HepG2 (cell line): ENCODE results near the gene PARS2. TPM values are rescaled to one million over a fixed set of nuclear protein-coding genes. Genes with fewer than 3 reads are reported as not detected.

ENCODE experiments used
- ATAC-seq: fragments of 200-7000 bp; cut with Tn5 transposase; 3 replicates; pipeline ENCODE4 v1.9.1; 2020; ENCODE audit warnings: mild to moderate bottlenecking, moderate library complexity
- BruUV-seq: library from RNA; stranded (reverse); fragments of 400-500 nt; replicated peaks from 2 replicates; lab custom pipeline; 2021; lab: Mats Ljungman, UMichigan
- CTCF ChIA-PET: fragments of 300-600 bp; formaldehyde crosslinking; extraction: SDS; loops from one replicate; lab custom pipeline; 2021; ENCODE audit warnings: low total read pairs, inconsistent platforms, low intra/inter-chr PET ratio; lab: Yijun Ruan, JAX
- POLR2A ChIA-PET: fragments of 350-600 bp; sonication (Branson Sonifier 250); formaldehyde crosslinking; loops from one replicate; lab custom pipeline; 2020; ENCODE audit warnings: antibody characterized with exemption, inconsistent platforms; lab: Yijun Ruan, JAX
- DNase-seq: peaks from one replicate; pipeline ENCODE4 v3.0.0-alpha.2; 2015; ENCODE audit warnings: low spot score
- FAIRE-seq: peaks from 3 replicates; lab custom pipeline; 2011; peaks lifted over from hg19 to GRCh38; lab: Jason Lieb, UNC
- H2AFZ ChIP-seq: one replicate; pipeline ENCODE4 v1.6.1; 2011; ENCODE audit warnings: low read length, inconsistent platforms
- H3K27ac ChIP-seq: fragments of 300-600 bp; 3 replicates; pipeline ENCODE4 v1.8.0; 2011; ENCODE audit warnings: mixed run types, mild to moderate bottlenecking, mixed read lengths, low read length, inconsistent platforms; ENCODE audit not compliant: insufficient read depth; ENCODE audit errors: extremely low read length
- H3K27me3 ChIP-seq, 2 experiments: fragments of 200-600 bp in 1 of 2; 2 replicates in 1 of 2; 3 replicates in 1 of 2; pipeline versions ENCODE4 v1.6.0 to v1.8.0; 2011; ENCODE audit warnings: low read length in 2 of 2, mild to moderate bottlenecking in 2 of 2, moderate library complexity in 2 of 2, inconsistent platforms in 1 of 2; ENCODE audit not compliant: insufficient read depth in 2 of 2, control insufficient read depth in 1 of 2
- H3K36me3 ChIP-seq, 2 experiments: fragments of 200-600 bp in 1 of 2; replicated peaks in 1 of 2; 2 replicates in 1 of 2; 3 replicates in 1 of 2; pipeline versions ENCODE4 v1.5.1 to v1.8.0; 2011; ENCODE audit warnings: low read length in 2 of 2, inconsistent platforms in 1 of 2; ENCODE audit not compliant: insufficient read depth in 2 of 2, control insufficient read depth in 1 of 2
- H3K4me1 ChIP-seq: 2 replicates; pipeline ENCODE4 v1.5.1; 2012; ENCODE audit warnings: low read length, inconsistent platforms; ENCODE audit not compliant: insufficient read depth
- H3K4me2 ChIP-seq: 2 replicates; pipeline ENCODE4 v1.6.0; 2011; ENCODE audit warnings: low read depth, low read length, inconsistent platforms
- H3K4me3 ChIP-seq, 3 experiments: fragments of 200-600 bp in 1 of 3; sonication (generic), shearing (Covaris generic) in 1 of 3; replicated peaks in 1 of 3; 2 replicates each; pipeline ENCODE4 v1.5.1; 2011 to 2016; ENCODE audit warnings: low read length in 3 of 3, inconsistent platforms in 2 of 3, low read depth in 2 of 3, mild to moderate bottlenecking in 2 of 3, control low read depth in 1 of 3, mixed read lengths in 1 of 3; ENCODE audit not compliant: insufficient read depth in 1 of 3
- H3K79me2 ChIP-seq: one replicate; pipeline ENCODE4 v1.6.1; 2011; ENCODE audit warnings: low read length, inconsistent platforms; ENCODE audit not compliant: insufficient read depth
- H3K9ac ChIP-seq: 2 replicates; pipeline ENCODE4 v1.6.0; 2011; ENCODE audit warnings: mild to moderate bottlenecking, low read depth, low read length, inconsistent platforms; ENCODE audit not compliant: insufficient read depth
- H3K9me3 ChIP-seq: 2 replicates; pipeline ENCODE4 v1.5.1; 2012; ENCODE audit warnings: mild to moderate bottlenecking, low read length
- H4K20me1 ChIP-seq: 2 replicates; pipeline ENCODE4 v1.6.0; 2011; ENCODE audit warnings: inconsistent platforms, mild to moderate bottlenecking, low read length, moderate library complexity; ENCODE audit not compliant: insufficient read depth
- ELF3 ChIP-seq: IDR thresholded peaks from 2 replicates; pipeline ENCODE4 v1.6.1; 2016; ENCODE audit warnings: missing genetic modification reagents, missing compliant biosample characterization
- HDAC2 ChIP-seq: sonication (generic); formaldehyde crosslinking; IDR thresholded peaks from 2 replicates; pipeline ENCODE4 v1.4.0; 2020; ENCODE audit warnings: missing genetic modification reagents
- HMG20B ChIP-seq: conservative IDR thresholded peaks from 2 replicates; pipeline ENCODE4 v1.6.1; 2016; ENCODE audit warnings: missing genetic modification reagents, missing compliant biosample characterization
- NFKBIZ ChIP-seq: IDR thresholded peaks from 2 replicates; pipeline ENCODE4 v1.6.1; 2018; ENCODE audit warnings: missing genetic modification reagents, missing compliant biosample characterization
- RFX5 ChIP-seq: IDR thresholded peaks from 2 replicates; pipeline ENCODE4 v1.6.1; 2011; ENCODE audit warnings: low read depth, low read length, improper control_type of control experiment
- RNF219 ChIP-seq: sonication (generic); formaldehyde crosslinking; IDR thresholded peaks from 2 replicates; pipeline ENCODE4 v1.5.0; 2020; ENCODE audit warnings: mild to moderate bottlenecking, missing genetic modification reagents
- ZFP36L1 ChIP-seq: sonication (generic); formaldehyde crosslinking; IDR thresholded peaks from 2 replicates; pipeline ENCODE4 v1.8.0; 2022; ENCODE audit warnings: mild to moderate bottlenecking, missing genetic modification reagents, moderate library complexity
- ZNF383 ChIP-seq: sonication (generic); formaldehyde crosslinking; IDR thresholded peaks from 2 replicates; pipeline ENCODE4 v1.4.0; 2020; ENCODE audit warnings: missing genetic modification reagents, mild to moderate bottlenecking, borderline replicate concordance
- ZNF484 ChIP-seq: sonication (generic); formaldehyde crosslinking; IDR thresholded peaks from 2 replicates; pipeline ENCODE4 v1.5.1; 2020; ENCODE audit warnings: mild to moderate bottlenecking, low read depth, missing genetic modification reagents, borderline replicate concordance
- ZNF616 ChIP-seq: sonication (generic); formaldehyde crosslinking; IDR thresholded peaks from 2 replicates; pipeline ENCODE4 v1.5.0; 2020; ENCODE audit warnings: low read depth, mild to moderate bottlenecking, missing genetic modification reagents
- ZNF709 ChIP-seq: sonication (generic); formaldehyde crosslinking; IDR thresholded peaks from 2 replicates; pipeline ENCODE4 v1.5.0; 2020; ENCODE audit warnings: mild to moderate bottlenecking, missing genetic modification reagents
- WGBS: methylation state at CpG from one replicate; pipeline ENCODE4 v1.1.6; 2017; ENCODE audit warnings: low lambda C conversion rate; 5-methylcytosine and 5-hydroxymethylcytosine counted together
- in situ Hi-C: cut with HindIII; loops from 2 replicates; pipeline ENCODE4 v1.10.0; 2017; ENCODE audit warnings: low pct_unique_long_range_greater_than_20kb; ENCODE audit not compliant: extremely low pct_ligation_motif_present
- intact Hi-C: fragments of 100-400 bp; cut with micrococcal nuclease; formaldehyde crosslinking; loops from one replicate; pipeline ENCODE4 v1.10.0; 2022; ENCODE audit not compliant: unreplicated experiment
- polyA plus RNA-seq, 8 experiments: library from polyadenylated mRNA; depleted of rRNA in 3 of 8; stranded (reverse) in 7 of 8; unstranded in 1 of 8; fragments of >200 nt; fragmentation: Illumina TruSeq in 4 of 8; extraction: Trizol in 4 of 8; gene quantifications; 2 replicates each; pipeline versions ENCODE4 v1.2.1 to v1.2.3, GENCODE V29; 2011 to 2016; ENCODE audit warnings: low read depth in 4 of 8, missing spikeins in 1 of 8, mixed read lengths in 1 of 8; ENCODE audit not compliant: insufficient read depth in 1 of 8
- total RNA-seq, 5 experiments: library from RNA; depleted of rRNA; stranded (reverse); fragments of >200 nt; fragmentation: Illumina TruSeq; extraction: Trizol; gene quantifications; 2 replicates each; pipeline ENCODE4 v1.2.3, GENCODE V29; 2016; ENCODE audit warnings: low read depth in 1 of 5
- TF ChIP-seq, protein P1 (sequence below): sonication (generic); formaldehyde crosslinking; IDR thresholded peaks from 2 replicates; pipeline ENCODE4 v1.4.0; 2020; ENCODE audit warnings: missing genetic modification reagents

The PARS2 gene
- total and polyA plus RNA-seq, 2 of the 13 experiments (the other 11 are each of a cell fraction or from before 2014, with no cell fraction given), result 2.4 to 4.6 TPM

- Histone ChIP-seq H3K9me3 (no peaks in the 10 kb centered on the region), H3K4me3 (no peak overlapping the region)
- CTCF ChIA-PET, result no interaction called here
- no peak for TF ChIP-seq HMG20B (CRISPR knock-in tag)
- no peak for TF ChIP-seq HDAC2 (CRISPR knock-in tag)
- TF ChIP-seq, all 625 proteins: peak for 0
- H3K27ac ChIP-seq, result no peak overlapping the region
- DNase-seq (no peak), FAIRE-seq (no peak), ATAC-seq (no peak)
- no peaks in the 10 kb centered on the region for H3K79me2 ChIP-seq
- H3K9ac ChIP-seq, result no peak overlapping the region
- intact Hi-C loops (no loop called here), in situ Hi-C loops (loop anchor here (5.0 to 10.0 kb wide), 2 partner anchors 141 to 182 kb away; partner anchors contain the start of gene BSND)
- H3K4me2 ChIP-seq, result no peak overlapping the region
- no peaks in the 10 kb centered on the region for H4K20me1 ChIP-seq
- H2AFZ ChIP-seq, result no peak overlapping the region
- H3K36me3 ChIP-seq, result no peaks in the 10 kb centered on the region
- H3K27me3 ChIP-seq, result peaks cover 6 to 44% of the 10 kb centered on the region in 2 experiments; a peak in 4 of 5 replicates
- BruUV-seq, result no TSS peak
- POLR2A ChIA-PET, result no interaction called here
- 42% methylated on average over 13 of the region's 13 CpGs for WGBS
- peaks cover 46% of the 10 kb centered on the region for H3K4me1 ChIP-seq
Observed at GRCh38 chr1:54812801-54813484, 48.6 kb upstream of the PARS2 start.

DNA sequence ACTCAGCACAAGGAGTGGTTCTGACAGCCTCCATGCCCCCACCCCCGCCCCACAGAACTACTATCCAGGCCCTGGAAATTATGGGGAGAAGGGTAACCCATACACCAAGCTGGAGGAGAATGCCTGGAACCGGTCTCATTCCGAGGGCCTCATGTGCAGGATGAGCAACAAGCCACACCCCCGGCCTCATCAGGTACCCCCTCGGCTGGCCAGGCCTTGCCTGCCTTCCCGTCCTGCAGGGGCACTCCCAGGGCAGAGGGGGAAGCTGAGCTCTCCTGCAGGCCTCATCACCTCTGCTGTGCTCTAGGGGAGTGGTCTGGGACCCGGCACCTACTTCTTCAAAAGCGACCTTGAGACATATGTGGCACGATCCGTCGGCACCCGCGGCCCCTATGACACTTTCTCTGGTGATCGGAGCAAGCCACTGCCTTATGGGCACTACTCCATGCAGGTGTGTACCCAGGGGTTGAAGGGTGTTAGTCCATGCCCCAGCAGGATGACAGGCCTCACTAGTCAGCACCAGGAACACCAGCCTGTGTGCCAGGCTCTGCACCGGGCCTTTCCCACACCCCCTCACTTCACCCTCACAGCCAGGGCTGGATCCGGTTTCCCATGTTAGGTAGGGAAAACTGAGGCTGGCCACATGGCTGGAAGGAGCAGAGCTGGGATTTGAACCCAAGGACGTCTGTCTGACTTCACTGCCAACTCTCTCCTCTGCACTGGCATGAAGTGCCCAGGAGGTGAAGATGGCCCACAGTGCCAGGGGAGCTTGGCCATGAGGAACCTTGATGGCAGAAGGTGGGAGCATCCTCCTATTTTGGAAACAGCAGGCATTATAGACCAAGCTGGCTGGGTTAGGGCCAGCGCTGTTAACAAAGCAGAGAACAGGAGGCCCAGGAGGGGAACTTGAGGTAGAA lies 47.7 kb upstream of the PARS2 start:
- no peak for DNase-seq
- Histone ChIP-seq H3K4me3 (no peak overlapping the region), H2AFZ (no peak overlapping the region), H3K36me3 (no peaks in the 10 kb centered on the region), H4K20me1 (no peaks in the 10 kb centered on the region), H3K9ac (no peak overlapping the region), H3K79me2 (no peaks in the 10 kb centered on the region), H3K27ac (no peak overlapping the region), H3K27me3 (peaks cover 6 to 40% of the 10 kb centered on the region in 2 experiments; a peak in 4 of 5 replicates), H3K4me2 (no peak overlapping the region), H3K4me1 (peaks cover 46% of the 10 kb centered on the region), H3K9me3 (no peaks in the 10 kb centered on the region)
- BruUV-seq, result no TSS peak
- CTCF ChIA-PET, result no interaction called here
- intact Hi-C loops, result no loop called here
- no peak for FAIRE-seq
- no peak for ATAC-seq
- WGBS, result 45% methylated on average over 4 of the region's 18 CpGs
- POLR2A ChIA-PET, result interaction anchor here (1.7 kb wide), 1 partner anchor 108 kb away, joined by 3 read pairs; no protein-coding TSS in a partner anchor
- in situ Hi-C loops, result loop anchor here (5.0 to 10.0 kb wide), 2 partner anchors 140 to 183 kb away; partner anchors contain the start of gene BSND
- TF ChIP-seq NFKBIZ (CRISPR knock-in tag) (no peak), ZNF709 (no peak), ELF3 (no peak), RFX5 (no peak), ZNF383 (CRISPR knock-in tag) (no peak), ZNF616 (CRISPR knock-in tag) (no peak), ZNF484 (CRISPR knock-in tag) (no peak), RNF219 (CRISPR knock-in tag) (no peak), ZFP36L1 (no peak)
- TF ChIP-seq, protein P1, sequence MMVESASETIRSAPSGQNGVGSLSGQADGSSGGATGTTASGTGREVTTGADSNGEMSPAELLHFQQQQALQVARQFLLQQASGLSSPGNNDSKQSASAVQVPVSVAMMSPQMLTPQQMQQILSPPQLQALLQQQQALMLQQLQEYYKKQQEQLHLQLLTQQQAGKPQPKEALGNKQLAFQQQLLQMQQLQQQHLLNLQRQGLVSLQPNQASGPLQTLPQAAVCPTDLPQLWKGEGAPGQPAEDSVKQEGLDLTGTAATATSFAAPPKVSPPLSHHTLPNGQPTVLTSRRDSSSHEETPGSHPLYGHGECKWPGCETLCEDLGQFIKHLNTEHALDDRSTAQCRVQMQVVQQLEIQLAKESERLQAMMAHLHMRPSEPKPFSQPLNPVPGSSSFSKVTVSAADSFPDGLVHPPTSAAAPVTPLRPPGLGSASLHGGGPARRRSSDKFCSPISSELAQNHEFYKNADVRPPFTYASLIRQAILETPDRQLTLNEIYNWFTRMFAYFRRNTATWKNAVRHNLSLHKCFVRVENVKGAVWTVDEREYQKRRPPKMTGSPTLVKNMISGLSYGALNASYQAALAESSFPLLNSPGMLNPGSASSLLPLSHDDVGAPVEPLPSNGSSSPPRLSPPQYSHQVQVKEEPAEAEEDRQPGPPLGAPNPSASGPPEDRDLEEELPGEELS (CRISPR knock-in tag), result no peak
